ENCODE results near the gene XAB2.
A peak's percentile ranks its signal among the peaks of the same experiment; 100 is the strongest.

Gene XAB2

DNA sequence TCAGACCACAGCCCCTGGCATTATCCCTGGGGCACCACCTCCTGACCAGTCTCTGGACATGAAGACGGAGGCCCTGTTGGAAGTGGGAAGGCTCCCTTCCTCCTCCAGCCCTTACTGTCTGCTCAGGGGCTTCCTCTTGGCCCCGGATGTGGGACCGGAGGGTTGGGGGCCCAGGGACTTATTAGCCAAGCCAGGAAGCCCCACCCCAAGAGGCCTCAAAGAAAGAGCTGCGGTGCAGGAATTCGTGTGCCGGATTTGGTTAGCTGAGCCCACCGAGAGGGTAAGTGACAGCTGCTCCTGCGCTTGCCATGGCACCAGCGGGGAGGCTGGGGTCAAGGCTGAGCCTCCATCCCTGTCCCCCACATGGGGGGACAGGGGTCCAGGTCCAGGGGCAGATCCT, 39.5 kb upstream of the XAB2 start, which contains the start of gene RETN:
TSS of gene RETN (plus strand) at position 208 of the 400 bp plus-strand sequence. CDS start 278 bp downstream, outside the sequence.
- Histone ChIP-seq H3K27me3 (replicated peaks; ENCODE audit: control insufficient read depth, insufficient read depth, low read length, poor library complexity, severe bottlenecking) (peaks cover 3% of the 10 kb centered on the region), H3K4me3 (ENCODE audit: insufficient read depth, low read depth, low read length, poor library complexity, severe bottlenecking) (no peak within 1 kb of the TSS), H3K36me3 (ENCODE audit: control insufficient read depth, insufficient read depth, low read length) (no peaks in the 10 kb centered on the region), H3K27ac (ENCODE audit: insufficient read depth, low read length, poor library complexity, severe bottlenecking) (no peak within 1 kb of the TSS), H3K9me3 (ENCODE audit: control insufficient read depth, low read length) (no peaks in the 10 kb centered on the region), H3K4me1 (ENCODE audit: control insufficient read depth, insufficient read depth, low read length, poor library complexity, severe bottlenecking) (peaks cover 4% of the 10 kb centered on the region)
- no peak for DNase-seq

DNA sequence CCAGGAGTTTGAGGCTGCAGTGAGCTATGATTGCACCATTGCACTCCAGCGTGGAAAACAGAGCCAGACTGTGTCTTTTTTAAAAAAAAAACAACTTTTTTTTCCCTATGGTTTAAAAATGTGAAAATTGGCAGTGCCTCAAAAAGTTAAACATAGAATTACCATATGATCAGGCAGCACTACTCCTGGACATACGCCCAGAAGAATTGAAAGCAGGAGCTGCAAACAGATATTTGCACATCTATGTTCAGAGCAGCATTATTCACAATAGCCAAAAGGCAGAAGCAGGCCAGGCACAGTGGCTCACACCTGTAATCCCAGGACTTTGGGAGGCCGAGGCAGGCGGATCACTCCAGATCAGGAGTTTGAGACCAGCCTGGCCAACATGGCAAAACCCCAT, 35.7 kb upstream of the XAB2 start:
- no peak overlapping the region for H3K4me3 ChIP-seq (ENCODE audit: insufficient read depth, low read depth, low read length, poor library complexity, severe bottlenecking)
- no peak overlapping the region for H3K27ac ChIP-seq (ENCODE audit: insufficient read depth, low read length, poor library complexity, severe bottlenecking)
- DNase-seq, result no peak
- H3K9me3 ChIP-seq (ENCODE audit: control insufficient read depth, low read length), result no peaks in the 10 kb centered on the region
- H3K4me1 ChIP-seq (ENCODE audit: control insufficient read depth, insufficient read depth, low read length, poor library complexity, severe bottlenecking), result peaks cover under 1% of the 10 kb centered on the region
- H3K27me3 ChIP-seq (replicated peaks; ENCODE audit: control insufficient read depth, insufficient read depth, low read length, poor library complexity, severe bottlenecking), result no peaks in the 10 kb centered on the region
- no peaks in the 10 kb centered on the region for H3K36me3 ChIP-seq (ENCODE audit: control insufficient read depth, insufficient read depth, low read length)

DNA sequence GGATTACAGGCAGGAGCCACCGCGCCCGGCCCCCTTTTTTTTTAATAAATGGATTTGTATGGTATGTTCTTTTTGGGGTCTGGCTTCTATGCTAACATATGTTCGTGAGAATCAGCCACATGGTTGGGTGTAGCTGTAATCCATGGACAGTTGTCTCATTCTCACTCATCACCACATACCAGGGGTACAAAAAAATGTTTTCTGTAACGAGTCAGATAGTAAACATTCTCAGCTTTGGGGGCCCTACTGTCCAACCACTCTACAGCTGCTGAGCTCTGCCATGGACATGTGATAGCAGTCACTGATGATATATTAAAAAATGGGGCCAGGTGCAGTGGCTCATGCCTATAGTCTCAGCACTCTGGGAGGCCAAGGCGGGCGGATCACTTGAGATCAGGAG, 34.4 kb upstream of the XAB2 start:
- Histone ChIP-seq H3K36me3 (ENCODE audit: control insufficient read depth, insufficient read depth, low read length) (no peaks in the 10 kb centered on the region), H3K27ac (ENCODE audit: insufficient read depth, low read length, poor library complexity, severe bottlenecking) (no peak overlapping the region), H3K4me1 (ENCODE audit: control insufficient read depth, insufficient read depth, low read length, poor library complexity, severe bottlenecking) (no peaks in the 10 kb centered on the region), H3K4me3 (ENCODE audit: insufficient read depth, low read depth, low read length, poor library complexity, severe bottlenecking) (no peak overlapping the region), H3K27me3 (replicated peaks; ENCODE audit: control insufficient read depth, insufficient read depth, low read length, poor library complexity, severe bottlenecking) (no peaks in the 10 kb centered on the region), H3K9me3 (ENCODE audit: control insufficient read depth, low read length) (no peaks in the 10 kb centered on the region)
- DNase-seq, result no peak

DNA sequence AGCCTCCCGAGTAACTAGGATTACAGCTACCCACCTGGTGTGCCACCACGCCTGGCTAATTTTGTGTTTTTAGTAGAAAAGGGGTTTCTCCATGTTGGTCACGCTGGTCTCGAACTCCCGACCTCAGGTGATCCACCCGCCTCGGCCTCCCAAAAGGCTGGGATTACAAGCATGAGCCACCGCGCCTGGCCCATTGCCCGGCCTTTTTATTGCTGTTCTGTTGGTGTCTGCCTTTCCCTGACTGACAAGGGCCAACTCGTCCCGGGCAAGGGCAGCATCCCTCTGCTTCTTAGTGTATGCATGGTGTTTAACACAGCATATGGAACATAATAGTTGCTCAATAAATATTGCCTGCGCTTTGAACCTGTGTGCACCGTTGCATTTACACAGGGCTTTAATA, 33.3 kb upstream of the XAB2 start:
- no peak overlapping the region for H3K27ac ChIP-seq (ENCODE audit: insufficient read depth, low read length, poor library complexity, severe bottlenecking)
- H3K27me3 ChIP-seq (replicated peaks; ENCODE audit: control insufficient read depth, insufficient read depth, low read length, poor library complexity, severe bottlenecking), result no peaks in the 10 kb centered on the region
- no peak for DNase-seq
- no peak overlapping the region for H3K4me3 ChIP-seq (ENCODE audit: insufficient read depth, low read depth, low read length, poor library complexity, severe bottlenecking)
- H3K9me3 ChIP-seq (ENCODE audit: control insufficient read depth, low read length), result no peaks in the 10 kb centered on the region
- H3K4me1 ChIP-seq (ENCODE audit: control insufficient read depth, insufficient read depth, low read length, poor library complexity, severe bottlenecking), result peaks cover 7% of the 10 kb centered on the region
- no peaks in the 10 kb centered on the region for H3K36me3 ChIP-seq (ENCODE audit: control insufficient read depth, insufficient read depth, low read length)

DNA sequence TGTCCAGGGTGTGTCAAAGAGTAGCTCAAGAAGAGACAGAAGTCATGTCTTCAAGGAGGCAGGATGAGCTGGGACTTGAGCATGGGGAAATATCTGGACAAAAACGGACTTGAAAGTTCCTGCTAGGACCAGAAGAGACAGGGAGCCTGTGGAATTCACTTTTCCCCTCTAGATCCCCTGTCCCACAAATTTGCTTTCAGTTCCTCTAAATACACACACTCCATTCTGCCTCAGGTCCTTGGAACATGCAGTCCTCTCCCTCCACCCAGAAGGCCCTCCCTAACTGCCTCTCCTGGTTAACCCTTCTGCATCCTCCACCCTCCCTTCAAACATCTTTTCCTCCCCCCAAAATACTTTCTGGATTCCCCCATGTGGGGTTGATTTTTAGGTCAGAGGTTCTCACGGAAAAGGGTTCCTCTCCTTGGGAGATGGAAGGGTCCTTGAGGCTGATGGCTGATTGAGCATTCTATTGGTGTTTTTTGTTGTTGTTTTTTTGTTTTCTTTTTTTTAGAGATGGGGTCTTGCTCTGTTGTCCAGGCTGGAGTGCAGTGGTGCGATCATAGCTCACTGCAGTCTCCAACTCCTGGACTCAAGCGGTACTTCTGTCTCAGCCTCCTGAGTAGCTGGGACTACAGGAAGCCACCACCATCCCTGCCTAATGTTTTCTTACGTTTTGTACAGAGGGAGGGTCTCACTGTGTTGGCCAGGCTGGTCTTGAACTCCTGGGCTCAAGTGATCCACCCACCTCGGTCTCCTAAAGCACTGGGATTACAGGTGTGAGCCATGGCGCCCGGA, 32.6 kb upstream of the XAB2 start:
- H3K9me3 ChIP-seq (ENCODE audit: control insufficient read depth, low read length), result no peaks in the 10 kb centered on the region
- H3K4me1 ChIP-seq (ENCODE audit: control insufficient read depth, insufficient read depth, low read length, poor library complexity, severe bottlenecking), result peaks cover 7% of the 10 kb centered on the region
- H3K27me3 ChIP-seq (replicated peaks; ENCODE audit: control insufficient read depth, insufficient read depth, low read length, poor library complexity, severe bottlenecking), result no peaks in the 10 kb centered on the region
- no peaks in the 10 kb centered on the region for H3K36me3 ChIP-seq (ENCODE audit: control insufficient read depth, insufficient read depth, low read length)
- no peak overlapping the region for H3K4me3 ChIP-seq (ENCODE audit: insufficient read depth, low read depth, low read length, poor library complexity, severe bottlenecking)
- no peak for DNase-seq
- no peak overlapping the region for H3K27ac ChIP-seq (ENCODE audit: insufficient read depth, low read length, poor library complexity, severe bottlenecking)

DNA sequence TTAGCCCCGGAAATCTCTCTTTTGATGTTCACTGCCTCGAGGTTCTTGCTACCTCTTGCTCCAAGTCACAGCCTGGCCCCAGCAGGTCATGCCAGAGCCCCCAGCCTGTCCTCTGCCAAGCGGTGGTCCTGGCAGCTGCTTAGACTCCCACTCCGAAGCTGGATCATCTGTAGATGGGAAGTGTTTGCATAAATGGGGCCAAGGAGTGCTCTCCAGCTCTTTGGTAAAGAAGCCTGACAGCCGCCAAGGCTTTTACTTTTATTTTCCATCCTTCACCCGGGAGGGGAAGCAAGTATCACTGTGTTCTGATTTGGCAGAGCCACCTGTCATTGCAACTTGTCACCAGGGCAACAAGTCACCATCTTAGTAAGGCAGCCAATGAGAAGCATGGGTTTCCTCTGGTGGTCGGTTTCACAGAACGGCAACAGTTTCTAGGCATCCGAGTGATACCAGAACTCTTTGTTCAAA, 28.9 kb upstream of the XAB2 start:
- Histone ChIP-seq H3K27ac (ENCODE audit: insufficient read depth, low read length, poor library complexity, severe bottlenecking) (peak overlapping the region; percentile 27), H3K36me3 (ENCODE audit: control insufficient read depth, insufficient read depth, low read length) (no peaks in the 10 kb centered on the region), H3K4me3 (ENCODE audit: insufficient read depth, low read depth, low read length, poor library complexity, severe bottlenecking) (peak overlapping the region; percentile 9), H3K27me3 (replicated peaks; ENCODE audit: control insufficient read depth, insufficient read depth, low read length, poor library complexity, severe bottlenecking) (no peaks in the 10 kb centered on the region), H3K4me1 (ENCODE audit: control insufficient read depth, insufficient read depth, low read length, poor library complexity, severe bottlenecking) (peaks cover 7% of the 10 kb centered on the region), H3K9me3 (ENCODE audit: control insufficient read depth, low read length) (no peaks in the 10 kb centered on the region)
- no peak for DNase-seq

DNA sequence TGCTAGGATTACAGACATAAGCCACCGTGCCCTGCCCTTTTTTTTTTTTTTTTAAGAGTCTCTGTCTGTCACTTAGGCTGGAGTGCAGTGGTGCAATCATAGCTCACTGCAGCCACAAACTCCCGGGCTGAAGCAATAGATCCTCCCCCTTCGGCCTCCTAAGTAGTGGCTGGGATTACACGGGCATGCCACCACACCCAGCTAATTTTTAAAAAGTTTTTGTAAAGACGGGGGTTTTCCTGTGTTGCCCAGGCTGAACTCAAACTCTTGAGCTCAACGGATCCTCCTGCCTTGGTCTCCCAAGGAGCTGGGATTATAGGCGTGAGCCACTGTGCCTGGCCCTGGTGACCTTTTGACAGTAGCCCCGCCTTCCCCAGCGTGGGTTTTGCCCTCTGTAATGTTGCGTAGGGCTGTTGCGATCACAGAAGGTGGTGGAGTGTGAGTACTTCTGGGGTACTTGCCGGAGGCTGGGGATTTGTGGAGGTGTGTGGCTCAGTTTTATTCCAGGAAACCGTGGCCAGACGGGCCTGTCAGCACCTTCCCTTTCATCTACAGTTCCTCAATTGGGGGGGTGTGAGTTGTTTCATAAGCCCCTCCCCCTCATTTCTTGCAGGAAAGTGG, 27.9 kb upstream of the XAB2 start:
- H3K27ac ChIP-seq (ENCODE audit: insufficient read depth, low read length, poor library complexity, severe bottlenecking), result no peak overlapping the region
- H3K4me3 ChIP-seq (ENCODE audit: insufficient read depth, low read depth, low read length, poor library complexity, severe bottlenecking), result no peak overlapping the region
- no peaks in the 10 kb centered on the region for H3K9me3 ChIP-seq (ENCODE audit: control insufficient read depth, low read length)
- no peak for DNase-seq
- no peaks in the 10 kb centered on the region for H3K27me3 ChIP-seq (replicated peaks; ENCODE audit: control insufficient read depth, insufficient read depth, low read length, poor library complexity, severe bottlenecking)
- no peaks in the 10 kb centered on the region for H3K36me3 ChIP-seq (ENCODE audit: control insufficient read depth, insufficient read depth, low read length)
- peaks cover 7% of the 10 kb centered on the region for H3K4me1 ChIP-seq (ENCODE audit: control insufficient read depth, insufficient read depth, low read length, poor library complexity, severe bottlenecking)

DNA sequence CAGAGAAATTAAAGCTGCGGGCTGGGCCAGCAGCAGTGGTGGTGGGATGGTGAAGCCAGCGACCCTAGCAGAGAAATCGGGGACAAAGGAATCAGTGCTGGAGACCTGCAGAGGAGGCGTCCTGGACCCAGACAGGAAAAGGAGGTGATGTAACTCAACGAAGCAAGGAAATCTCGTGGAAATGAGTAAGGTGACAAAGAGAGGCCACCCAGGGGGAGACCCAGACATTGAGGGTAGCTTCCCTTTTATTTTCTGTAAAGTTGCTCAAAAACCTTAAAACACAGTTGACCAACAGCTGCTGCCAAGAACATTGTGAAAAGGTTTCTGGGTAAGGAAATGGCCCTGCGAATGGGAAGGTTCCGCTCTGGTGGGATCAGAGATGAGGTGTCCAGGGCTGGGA, 26.2 kb upstream of the XAB2 start:
- no peak overlapping the region for H3K27ac ChIP-seq (ENCODE audit: insufficient read depth, low read length, poor library complexity, severe bottlenecking)
- no peaks in the 10 kb centered on the region for H3K27me3 ChIP-seq (replicated peaks; ENCODE audit: control insufficient read depth, insufficient read depth, low read length, poor library complexity, severe bottlenecking)
- peaks cover 11% of the 10 kb centered on the region for H3K4me1 ChIP-seq (ENCODE audit: control insufficient read depth, insufficient read depth, low read length, poor library complexity, severe bottlenecking)
- no peaks in the 10 kb centered on the region for H3K36me3 ChIP-seq (ENCODE audit: control insufficient read depth, insufficient read depth, low read length)
- no peak overlapping the region for H3K4me3 ChIP-seq (ENCODE audit: insufficient read depth, low read depth, low read length, poor library complexity, severe bottlenecking)
- no peak for DNase-seq
- H3K9me3 ChIP-seq (ENCODE audit: control insufficient read depth, low read length), result no peaks in the 10 kb centered on the region

DNA sequence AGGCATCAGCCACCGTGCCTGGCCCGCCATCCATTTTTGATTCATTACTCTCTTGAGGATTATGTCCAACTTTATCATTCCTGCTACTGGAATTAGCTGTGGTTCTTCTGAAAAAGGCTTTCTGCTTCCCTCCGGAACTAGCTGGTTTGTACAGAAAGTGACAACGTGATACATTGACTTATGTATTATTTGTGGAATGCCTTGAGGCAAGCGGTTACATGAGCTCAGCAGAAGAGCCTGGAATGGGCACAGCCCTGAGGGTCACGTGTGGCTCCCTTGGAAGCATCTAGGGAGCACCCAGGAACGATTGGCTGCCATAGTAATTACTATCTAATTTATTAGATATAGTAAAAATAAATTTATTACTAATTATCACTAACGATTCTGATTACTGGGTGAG, 25.1 kb upstream of the XAB2 start:
- no peak for DNase-seq
- Histone ChIP-seq H3K27ac (ENCODE audit: insufficient read depth, low read length, poor library complexity, severe bottlenecking) (no peak overlapping the region), H3K4me1 (ENCODE audit: control insufficient read depth, insufficient read depth, low read length, poor library complexity, severe bottlenecking) (peaks cover 11% of the 10 kb centered on the region), H3K36me3 (ENCODE audit: control insufficient read depth, insufficient read depth, low read length) (no peaks in the 10 kb centered on the region), H3K9me3 (ENCODE audit: control insufficient read depth, low read length) (no peaks in the 10 kb centered on the region), H3K4me3 (ENCODE audit: insufficient read depth, low read depth, low read length, poor library complexity, severe bottlenecking) (no peak overlapping the region), H3K27me3 (replicated peaks; ENCODE audit: control insufficient read depth, insufficient read depth, low read length, poor library complexity, severe bottlenecking) (no peaks in the 10 kb centered on the region)

DNA sequence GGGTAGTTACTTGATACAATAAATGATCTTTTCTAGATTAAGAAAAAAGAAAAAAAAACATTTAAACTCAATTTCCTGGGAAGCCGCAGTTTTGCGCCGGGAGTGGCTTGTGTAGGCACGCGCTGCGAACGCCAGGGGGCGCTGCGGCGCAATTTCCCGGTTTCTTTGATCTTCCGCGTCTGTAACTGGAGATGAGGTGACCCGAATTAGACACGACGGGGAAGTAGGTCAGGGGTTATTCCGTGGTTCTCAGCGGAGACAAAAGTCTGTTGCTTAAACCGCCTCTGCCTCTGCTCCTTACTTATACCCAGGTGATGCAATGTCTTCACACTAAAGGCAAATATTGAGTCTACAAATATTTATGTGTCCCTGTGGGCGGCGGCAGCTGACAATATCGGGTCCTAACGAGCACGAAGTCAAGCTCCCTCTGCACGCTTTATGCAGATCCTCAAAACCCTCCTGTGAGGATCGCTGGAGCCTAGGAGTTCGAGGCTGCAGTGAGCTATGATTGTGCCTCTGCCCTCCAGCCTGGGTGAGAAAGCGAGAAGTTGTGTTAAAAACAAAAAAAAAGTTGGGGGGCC, 22.8 kb upstream of the XAB2 start:
- no peaks in the 10 kb centered on the region for H3K27me3 ChIP-seq (replicated peaks; ENCODE audit: control insufficient read depth, insufficient read depth, low read length, poor library complexity, severe bottlenecking)
- H3K4me1 ChIP-seq (ENCODE audit: control insufficient read depth, insufficient read depth, low read length, poor library complexity, severe bottlenecking), result peaks cover 4% of the 10 kb centered on the region
- H3K36me3 ChIP-seq (ENCODE audit: control insufficient read depth, insufficient read depth, low read length), result no peaks in the 10 kb centered on the region
- no peaks in the 10 kb centered on the region for H3K9me3 ChIP-seq (ENCODE audit: control insufficient read depth, low read length)
- DNase-seq, result peak; percentile 78 to 87 (median 86)
- peak overlapping the region; percentile 48 for H3K27ac ChIP-seq (ENCODE audit: insufficient read depth, low read length, poor library complexity, severe bottlenecking)
- H3K4me3 ChIP-seq (ENCODE audit: insufficient read depth, low read depth, low read length, poor library complexity, severe bottlenecking), result peak overlapping the region; percentile 35

Measured in effector memory CD4-positive, alpha-beta T cell (primary cell).